CD14-positive monocyte (primary cell): ENCODE results near the gene BCS1L. TPM values are rescaled to one million over a fixed set of nuclear protein-coding genes. Genes with fewer than 3 reads are reported as not detected.
A peak's percentile ranks its signal among the peaks of the same experiment; 100 is the strongest.
"Not testable (repeated sequence)": the region's sequence is repeated elsewhere in the genome, so short reads cannot be mapped to it uniquely, and the experiment has no call there.

Source experiments
- DNase-seq, 3 donors: peaks; one replicate each; pipeline ENCODE4 v3.0.0-alpha.2; 2011 to 2022
- H2AFZ ChIP-seq: 2 replicates; pipeline ENCODE4 v1.6.0; 2012; ENCODE audit warnings: mild to moderate bottlenecking, low read depth, low read length, inconsistent platforms; ENCODE audit not compliant: insufficient read depth, poor library complexity, severe bottlenecking
- H3K27ac ChIP-seq, 2 donors: 1 replicate in 1 of 2; 2 replicates in 1 of 2; pipeline ENCODE4 v1.5.1; 2012 to 2013; ENCODE audit warnings: low read length in 2 of 2, control low read depth in 1 of 2, inconsistent platforms in 1 of 2, low read depth in 1 of 2, mild to moderate bottlenecking in 1 of 2
- H3K27me3 ChIP-seq, 2 donors: one replicate each; pipeline versions ENCODE4 v1.6.0 to v1.6.1; 2011 to 2013; ENCODE audit warnings: low read length in 2 of 2; ENCODE audit not compliant: control insufficient read depth in 2 of 2, insufficient read depth in 2 of 2
- H3K36me3 ChIP-seq, 2 donors: replicated peaks in 1 of 2; 1 replicate in 1 of 2; 2 replicates in 1 of 2; pipeline versions ENCODE4 v1.5.1 to v1.6.1; 2012 to 2013; ENCODE audit warnings: low read length in 2 of 2, control low read depth in 1 of 2, inconsistent platforms in 1 of 2, mild to moderate bottlenecking in 1 of 2; ENCODE audit not compliant: insufficient read depth in 2 of 2, control insufficient read depth in 1 of 2
- H3K4me1 ChIP-seq, 2 donors: 1 replicate in 1 of 2; 2 replicates in 1 of 2; pipeline versions ENCODE4 v1.5.1 to v1.6.1; 2012 to 2013; ENCODE audit warnings: low read length in 2 of 2, control low read depth in 1 of 2, inconsistent platforms in 1 of 2, mild to moderate bottlenecking in 1 of 2, moderate library complexity in 1 of 2; ENCODE audit not compliant: insufficient read depth in 2 of 2, control insufficient read depth in 1 of 2
- H3K4me2 ChIP-seq: replicated peaks from 2 replicates; pipeline ENCODE3; 2012; ENCODE audit warnings: low read length, moderate library complexity, mild to moderate bottlenecking; ENCODE audit not compliant: poor library complexity, severe bottlenecking; ENCODE audit errors: extremely low read depth
- H3K4me3 ChIP-seq, 3 experiments: fragments of 200-600 bp in 1 of 3; sonication (generic) in 1 of 3; replicated peaks in 1 of 3; 1 replicate in 2 of 3; 2 replicates in 1 of 3; pipeline ENCODE4 v1.5.1; 2011 to 2013; ENCODE audit warnings: low read length in 3 of 3, mild to moderate bottlenecking in 3 of 3, control low read depth in 2 of 3, low read depth in 2 of 3, inconsistent platforms in 1 of 3, moderate library complexity in 1 of 3
- H3K79me2 ChIP-seq: 2 replicates; pipeline ENCODE4 v1.6.0; 2012; ENCODE audit warnings: mild to moderate bottlenecking, control low read depth, inconsistent platforms, low read length, moderate library complexity; ENCODE audit not compliant: insufficient read depth
- H3K9ac ChIP-seq: 2 replicates; pipeline ENCODE4 v1.6.0; 2017; ENCODE audit warnings: low read length, mild to moderate bottlenecking; ENCODE audit not compliant: insufficient read depth, poor library complexity, severe bottlenecking
- H3K9me3 ChIP-seq, 2 donors: replicated peaks in 1 of 2; 1 replicate in 1 of 2; 2 replicates in 1 of 2; pipeline versions ENCODE4 v1.5.1 to v1.6.1; 2012 to 2013; ENCODE audit warnings: low read length in 2 of 2, control low read depth in 1 of 2; ENCODE audit not compliant: control insufficient read depth in 1 of 2, insufficient read depth in 1 of 2
- H4K20me1 ChIP-seq: 2 replicates; pipeline ENCODE4 v1.6.0; 2012; ENCODE audit warnings: mild to moderate bottlenecking, low read length, control low read depth, moderate library complexity; ENCODE audit not compliant: insufficient read depth
- H3K27ac Mint-ChIP-seq, 7 donors: one replicate each; pipeline ENCODE4 v1.8.0; 2020; ENCODE audit warnings: mild to moderate bottlenecking in 7 of 7, mixed read lengths in 7 of 7, moderate library complexity in 6 of 7, inconsistent platforms in 2 of 7
- H3K27me3 Mint-ChIP-seq, 3 donors: one replicate each; pipeline ENCODE4 v1.8.0; 2021 to 2022; ENCODE audit warnings: low read depth in 3 of 3, mild to moderate bottlenecking in 3 of 3, mixed read lengths in 3 of 3, moderate library complexity in 3 of 3, inconsistent platforms in 1 of 3
- H3K36me3 Mint-ChIP-seq, 2 donors: one replicate each; pipeline ENCODE4 v1.8.0; 2020; ENCODE audit warnings: mixed read lengths in 2 of 2, inconsistent platforms in 1 of 2, mild to moderate bottlenecking in 1 of 2
- H3K4me1 Mint-ChIP-seq: one replicate; pipeline ENCODE4 v1.8.0; 2020; ENCODE audit warnings: mild to moderate bottlenecking, mixed read lengths
- H3K4me3 Mint-ChIP-seq, 2 donors: one replicate each; pipeline ENCODE4 v1.8.0; 2020; ENCODE audit warnings: mild to moderate bottlenecking in 2 of 2, mixed read lengths in 2 of 2, moderate library complexity in 1 of 2
- H3K9me3 Mint-ChIP-seq, 7 donors: one replicate each; pipeline ENCODE4 v1.8.0; 2020 to 2022; ENCODE audit warnings: mixed read lengths in 7 of 7, mild to moderate bottlenecking in 6 of 7, moderate library complexity in 6 of 7, inconsistent platforms in 2 of 7
- CTCF ChIP-seq: fragments of 200-600 bp; IDR thresholded peaks from one replicate; pipeline ENCODE4 v1.8.0; 2022; ENCODE audit warnings: antibody characterized with exemption, mild to moderate bottlenecking
- WGBS: methylation state at CpG from one replicate; pipeline ENCODE4 v1.1.5; 2013; ENCODE audit warnings: missing lambda C conversion rate; ENCODE audit not compliant: insufficient coverage; 5-methylcytosine and 5-hydroxymethylcytosine counted together
- intact Hi-C, 2 donors: fragments of 100-400 bp; cut with micrococcal nuclease; formaldehyde crosslinking; loops; one replicate each; pipeline versions ENCODE4 v1.15.0 to v1.15.1; 2023
- polyA plus RNA-seq, 3 donors: library from polyadenylated mRNA; depleted of rRNA in 1 of 3; unstranded in 2 of 3; stranded (reverse) in 1 of 3; fragments of 300-500 nt in 2 of 3; fragments of >200 nt in 1 of 3; fragmentation: Illumina TruSeq in 2 of 3; gene quantifications; 1 replicate in 2 of 3; 2 replicates in 1 of 3; pipeline ENCODE4 v1.2.3, GENCODE V29; 2012 to 2021

The BCS1L gene
- polyA plus RNA-seq, 3 donors: 10.5 to 42.9 (median 12.3) TPM

DNA sequence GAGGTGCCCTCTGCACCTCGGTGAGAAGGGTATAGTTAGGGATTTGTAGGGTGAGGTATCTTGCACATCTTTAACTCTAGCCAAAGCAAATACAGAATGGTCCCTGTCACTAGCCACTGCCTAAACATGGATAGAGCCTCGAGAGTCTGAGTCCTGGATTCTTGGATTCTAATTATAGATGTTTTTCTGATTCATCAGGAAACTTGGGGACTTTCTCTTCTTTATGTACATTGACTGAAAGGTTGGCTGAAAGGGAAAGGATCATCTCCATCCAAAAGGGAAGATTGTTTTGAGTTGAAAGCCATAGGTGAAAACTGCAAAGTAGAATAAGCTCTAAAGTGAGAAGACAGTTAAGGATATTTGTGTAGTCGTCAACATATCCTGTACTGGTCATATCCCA lies 20.6 kb downstream of the BCS1L start:
- Histone ChIP-seq H3K4me3 (no peak overlapping the region), H3K4me1 (peaks cover 15 to 16% of the 10 kb centered on the region in 2 donors), H3K9ac (no peak overlapping the region), H3K79me2 (no peaks in the 10 kb centered on the region), H2AFZ (no peak overlapping the region), H3K36me3 (no peaks in the 10 kb centered on the region), H3K27ac (no peak overlapping the region), H3K27me3 (no peaks in the 10 kb centered on the region), H3K4me2 (no peak overlapping the region), H4K20me1 (no peaks in the 10 kb centered on the region), H3K9me3 (no peaks in the 10 kb centered on the region)
- no peak for TF ChIP-seq CTCF
- intact Hi-C loops: no loop called here
- peaks cover 7 to 12% of the 10 kb centered on the region in 2 donors for H3K36me3 Mint-ChIP-seq
- H3K4me3 Mint-ChIP-seq: no peak overlapping the region
- H3K4me1 Mint-ChIP-seq: peaks cover 17% of the 10 kb centered on the region
- WGBS: 100% methylated on average over 1 of the region's 3 CpGs
- peaks cover 0 to 3% (median 0%) of the 10 kb centered on the region in 7 donors for H3K9me3 Mint-ChIP-seq
- peak overlapping the region in 3 of 7 donors; percentile 84 to 92 (median 88) for H3K27ac Mint-ChIP-seq
- H3K27me3 Mint-ChIP-seq: peaks cover 0 to 4% (median 0%) of the 10 kb centered on the region in 3 donors
- DNase-seq: no peak

GRCh38 chr2:218687400-218688060 lies 28.0 kb downstream of the BCS1L start:
- H3K9me3 Mint-ChIP-seq, H3K27me3 Mint-ChIP-seq, H2AFZ ChIP-seq, H3K36me3 ChIP-seq, H3K27ac ChIP-seq, H3K4me1 Mint-ChIP-seq, H3K79me2 ChIP-seq, H3K4me2 ChIP-seq, H3K27ac Mint-ChIP-seq, H3K9me3 ChIP-seq, H3K4me1 ChIP-seq, H3K4me3 ChIP-seq, H3K27me3 ChIP-seq, H3K9ac ChIP-seq, intact Hi-C loops, H4K20me1 ChIP-seq: not testable (repeated sequence)
- no CpG with 5 or more reads among the region's 5 CpGs for WGBS
- peaks cover 18 to 20% of the 10 kb centered on the region in 2 donors for H3K36me3 Mint-ChIP-seq
- DNase-seq: peak; percentile 59 to 78 (median 69)
- H3K4me3 Mint-ChIP-seq: peak overlapping the region in 1 of 2 donors; percentile 44
- TF ChIP-seq CTCF: peak; percentile 83
